ENCODE results near the gene BSN. TPM values are rescaled to one million over a fixed set of nuclear protein-coding genes. Genes with fewer than 3 reads are reported as not detected.

The BSN gene
- total and polyA plus RNA-seq, 2 donors (not counting 1 experiment from before 2014, with no cell fraction given): 0.03 to 0.20 TPM

GRCh38 chr3:49530701-49531100 lies 23.6 kb upstream of the BSN start:
- H4K20me1 ChIP-seq (ENCODE audit: control insufficient read depth, insufficient read depth, low read length, poor library complexity, severe bottlenecking): peaks cover 18% of the 10 kb centered on the region
- TF ChIP-seq CTCF (IDR thresholded peaks at IDR 0.05) (no peak), EZH2 (IDR thresholded peaks at IDR 0.05; ENCODE audit: borderline replicate concordance, insufficient read depth, low read depth, low read length, poor library complexity, severe bottlenecking) (no peak)
- no peak overlapping the region for H2AFZ ChIP-seq (ENCODE audit: insufficient read depth, low read depth, low read length, poor library complexity, severe bottlenecking)
- H3K9me3 ChIP-seq (ENCODE audit: control extremely low read depth in 1 of 3, control insufficient read depth in 2 of 3, insufficient read depth in 1 of 3, low read length in 2 of 3): no peaks in the 10 kb centered on the region
- H3K9ac ChIP-seq (ENCODE audit: low read length): no peak overlapping the region
- no peak overlapping the region for H3K4me2 ChIP-seq (replicated peaks; ENCODE audit: low read depth, low read length, poor library complexity, severe bottlenecking)
- no peak for ATAC-seq (ENCODE audit: low read depth)
- no peaks in the 10 kb centered on the region for H3K27me3 ChIP-seq (replicated peaks in 1 of 4; ENCODE audit: control extremely low read depth in 1 of 4, control insufficient read depth in 3 of 4, insufficient read depth in 4 of 4, low read length in 3 of 4)
- 99% methylated on average over 8 of the region's 8 CpGs for WGBS (ENCODE audit: insufficient coverage)
- ChIA-PET CTCF (interaction anchor here (1.5 to 2.8 kb wide), 2 partner anchors 9 to 141 kb away, joined by 5 to 11 read pairs; no protein-coding TSS in a partner anchor), POLR2A (no interaction called here)
- H3K4me3 ChIP-seq (ENCODE audit: control extremely low read depth in 1 of 5, extremely low read depth in 1 of 5, insufficient read depth in 1 of 5, low read depth in 2 of 5, low read length in 4 of 5): no peak overlapping the region
- intact Hi-C loops (cut with micrococcal nuclease): no loop called here
- peaks cover 21% of the 10 kb centered on the region for H3K79me2 ChIP-seq (ENCODE audit: control insufficient read depth, insufficient read depth, low read length)
- Mint-ChIP-seq H3K4me3 (no peak overlapping the region), H3K27ac (no peak overlapping the region), H3K4me1 (no peaks in the 10 kb centered on the region), H3K27me3 (no peaks in the 10 kb centered on the region), H3K9me3 (ENCODE audit: insufficient read depth) (no peaks in the 10 kb centered on the region)
- no peak for DNase-seq
- peaks cover 0 to 35% of the 10 kb centered on the region in 2 experiments for H3K36me3 ChIP-seq (replicated peaks in 1 of 2; ENCODE audit: control extremely low read depth in 1 of 2, control insufficient read depth in 1 of 2, extremely low read depth in 1 of 2, insufficient read depth in 2 of 2, low read length in 1 of 2)
- no peak overlapping the region for H3K27ac ChIP-seq (ENCODE audit: low read length in 2 of 2)
- H3K4me1 ChIP-seq (ENCODE audit: control insufficient read depth in 2 of 2, insufficient read depth in 2 of 2, low read length in 2 of 2): no peaks in the 10 kb centered on the region

- peaks cover 18% of the 10 kb centered on the region for H4K20me1 ChIP-seq (ENCODE audit: control insufficient read depth, insufficient read depth, low read length, poor library complexity, severe bottlenecking)
- no peak overlapping the region for H3K27ac ChIP-seq (ENCODE audit: low read length in 2 of 2)
- intact Hi-C loops (cut with micrococcal nuclease): no loop called here
- H3K9me3 Mint-ChIP-seq (ENCODE audit: insufficient read depth): no peaks in the 10 kb centered on the region
- H3K9ac ChIP-seq (ENCODE audit: low read length): no peak overlapping the region
- ATAC-seq (ENCODE audit: low read depth) (no peak), DNase-seq (no peak)
- H3K4me2 ChIP-seq (replicated peaks; ENCODE audit: low read depth, low read length, poor library complexity, severe bottlenecking): no peak overlapping the region
- CTCF ChIA-PET: interaction anchor here (1.5 to 2.8 kb wide), 2 partner anchors 9 to 141 kb away, joined by 5 to 11 read pairs; no protein-coding TSS in a partner anchor
- peaks cover 17% of the 10 kb centered on the region for H3K79me2 ChIP-seq (ENCODE audit: control insufficient read depth, insufficient read depth, low read length)
- no peaks in the 10 kb centered on the region for H3K27me3 Mint-ChIP-seq
- H3K4me1 ChIP-seq (ENCODE audit: control insufficient read depth in 2 of 2, insufficient read depth in 2 of 2, low read length in 2 of 2): no peaks in the 10 kb centered on the region
- POLR2A ChIA-PET: no interaction called here
- H2AFZ ChIP-seq (ENCODE audit: insufficient read depth, low read depth, low read length, poor library complexity, severe bottlenecking): no peak overlapping the region
- no peak overlapping the region for H3K4me3 Mint-ChIP-seq
- no peaks in the 10 kb centered on the region for H3K4me1 Mint-ChIP-seq
- no peak overlapping the region for H3K27ac Mint-ChIP-seq
- no peaks in the 10 kb centered on the region for H3K9me3 ChIP-seq (ENCODE audit: control extremely low read depth in 1 of 3, control insufficient read depth in 2 of 3, insufficient read depth in 1 of 3, low read length in 2 of 3)
- TF ChIP-seq CTCF (IDR thresholded peaks at IDR 0.05) (no peak), EZH2 (IDR thresholded peaks at IDR 0.05; ENCODE audit: borderline replicate concordance, insufficient read depth, low read depth, low read length, poor library complexity, severe bottlenecking) (no peak)
- no peaks in the 10 kb centered on the region for H3K27me3 ChIP-seq (replicated peaks in 1 of 4; ENCODE audit: control extremely low read depth in 1 of 4, control insufficient read depth in 3 of 4, insufficient read depth in 4 of 4, low read length in 3 of 4)
- H3K4me3 ChIP-seq (ENCODE audit: control extremely low read depth in 1 of 5, extremely low read depth in 1 of 5, insufficient read depth in 1 of 5, low read depth in 2 of 5, low read length in 4 of 5): no peak overlapping the region
- WGBS (ENCODE audit: insufficient coverage): 97% methylated on average over 10 of the region's 10 CpGs
- peaks cover 0 to 35% of the 10 kb centered on the region in 2 experiments for H3K36me3 ChIP-seq (replicated peaks in 1 of 2; ENCODE audit: control extremely low read depth in 1 of 2, control insufficient read depth in 1 of 2, extremely low read depth in 1 of 2, insufficient read depth in 2 of 2, low read length in 1 of 2)
Measured at GRCh38 chr3:49531218-49531617, 23.1 kb upstream of the BSN start.
